ENCODE results near the gene SERPINH1.

DNA sequence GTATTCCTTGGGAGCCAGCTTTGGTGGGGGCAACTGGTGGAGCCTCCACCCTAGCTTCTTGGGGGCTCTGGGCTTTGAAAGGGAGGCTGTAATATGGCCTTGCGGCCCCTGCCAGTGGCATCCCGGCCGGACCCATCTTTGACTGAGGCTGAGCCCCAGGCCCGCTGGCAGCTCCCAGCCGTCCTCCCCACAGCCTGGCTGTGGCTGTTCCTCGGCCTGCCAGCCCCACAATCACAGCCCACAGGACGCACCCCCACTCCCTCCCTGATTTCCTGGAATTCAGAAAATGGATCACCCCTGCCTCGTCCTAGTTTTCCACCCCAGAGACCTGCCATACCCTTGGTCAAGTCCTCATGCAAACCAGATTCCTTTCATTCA, 23.2 kb downstream of the SERPINH1 start:
- TF ChIP-seq, protein P1, sequence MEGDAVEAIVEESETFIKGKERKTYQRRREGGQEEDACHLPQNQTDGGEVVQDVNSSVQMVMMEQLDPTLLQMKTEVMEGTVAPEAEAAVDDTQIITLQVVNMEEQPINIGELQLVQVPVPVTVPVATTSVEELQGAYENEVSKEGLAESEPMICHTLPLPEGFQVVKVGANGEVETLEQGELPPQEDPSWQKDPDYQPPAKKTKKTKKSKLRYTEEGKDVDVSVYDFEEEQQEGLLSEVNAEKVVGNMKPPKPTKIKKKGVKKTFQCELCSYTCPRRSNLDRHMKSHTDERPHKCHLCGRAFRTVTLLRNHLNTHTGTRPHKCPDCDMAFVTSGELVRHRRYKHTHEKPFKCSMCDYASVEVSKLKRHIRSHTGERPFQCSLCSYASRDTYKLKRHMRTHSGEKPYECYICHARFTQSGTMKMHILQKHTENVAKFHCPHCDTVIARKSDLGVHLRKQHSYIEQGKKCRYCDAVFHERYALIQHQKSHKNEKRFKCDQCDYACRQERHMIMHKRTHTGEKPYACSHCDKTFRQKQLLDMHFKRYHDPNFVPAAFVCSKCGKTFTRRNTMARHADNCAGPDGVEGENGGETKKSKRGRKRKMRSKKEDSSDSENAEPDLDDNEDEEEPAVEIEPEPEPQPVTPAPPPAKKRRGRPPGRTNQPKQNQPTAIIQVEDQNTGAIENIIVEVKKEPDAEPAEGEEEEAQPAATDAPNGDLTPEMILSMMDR (IDR thresholded peaks at IDR 0.05), result no peak
- TF ChIP-seq POLR2A (IDR thresholded peaks at IDR 0.05), result no peak
